GM23338 (cell line): ENCODE measurements around the gene TGOLN2. TPM values are rescaled to one million over a fixed set of nuclear protein-coding genes. Genes with fewer than 3 reads are reported as not detected.

Source experiments
- ATAC-seq: fragments of 200-7000 bp; cut with Tn5 transposase; 3 replicates; pipeline ENCODE4 v1.9.1; 2020
- DNase-seq: peaks from one replicate; pipeline ENCODE4 v3.0.0-alpha.2; 2015; ENCODE audit warnings: low spot score
- H2AFZ ChIP-seq: fragments of 200-600 bp; sonication (generic); 2 replicates; pipeline ENCODE4 v1.8.0; 2016; ENCODE audit warnings: antibody characterized with exemption, mild to moderate bottlenecking, moderate library complexity
- H3F3A ChIP-seq: fragments of 200-600 bp; sonication (generic); replicated peaks from 2 replicates; pipeline ENCODE4 v1.8.0; 2017; ENCODE audit warnings: antibody characterized with exemption, mixed run types, low read depth
- H3K27ac ChIP-seq: fragments of 200-600 bp; sonication (generic); 2 replicates; pipeline ENCODE4 v1.6.1; 2016; ENCODE audit warnings: low read depth
- H3K27me3 ChIP-seq: fragments of 200-600 bp; sonication (generic); 2 replicates; pipeline ENCODE4 v1.8.0; 2016; ENCODE audit warnings: mild to moderate bottlenecking, mixed run types, moderate library complexity; ENCODE audit not compliant: insufficient read depth
- H3K36me3 ChIP-seq: fragments of 200-600 bp; sonication (generic); 2 replicates; pipeline ENCODE4 v1.8.0; 2016; ENCODE audit warnings: mild to moderate bottlenecking; ENCODE audit not compliant: insufficient read depth
- H3K4me1 ChIP-seq: fragments of 200-600 bp; sonication (generic); 2 replicates; pipeline ENCODE4 v1.8.0; 2016; ENCODE audit warnings: mild to moderate bottlenecking, moderate library complexity; ENCODE audit not compliant: insufficient read depth
- H3K4me2 ChIP-seq: fragments of 200-600 bp; sonication (generic); 2 replicates; pipeline ENCODE4 v1.7.1; 2017; ENCODE audit warnings: mixed run types
- H3K4me3 ChIP-seq: fragments of 200-600 bp; sonication (generic); 2 replicates; pipeline ENCODE4 v1.6.1; 2016; ENCODE audit warnings: mixed run types
- H3K79me2 ChIP-seq: fragments of 200-600 bp; sonication (generic); replicated peaks from 2 replicates; pipeline ENCODE4 v1.8.0; 2017; ENCODE audit warnings: mild to moderate bottlenecking; ENCODE audit not compliant: insufficient read depth
- H3K9me2 ChIP-seq: fragments of 200-600 bp; sonication (generic); 2 replicates; pipeline ENCODE4 v1.8.0; 2017; ENCODE audit not compliant: insufficient read depth
- H4K20me1 ChIP-seq: fragments of 200-600 bp; sonication (generic); replicated peaks from 2 replicates; pipeline ENCODE4 v1.8.0; 2017; ENCODE audit warnings: mild to moderate bottlenecking; ENCODE audit not compliant: insufficient read depth
- H3K27ac Mint-ChIP-seq: 2 replicates; pipeline ENCODE4 v1.8.0; 2020; ENCODE audit warnings: inconsistent platforms, mild to moderate bottlenecking, moderate library complexity, mixed read lengths
- H3K27me3 Mint-ChIP-seq: 3 replicates; pipeline ENCODE4 v1.8.0; 2022; ENCODE audit warnings: low read depth, mild to moderate bottlenecking, moderate library complexity, mixed read lengths, inconsistent platforms; ENCODE audit not compliant: insufficient read depth, poor library complexity
- H3K36me3 Mint-ChIP-seq: 3 replicates; pipeline ENCODE4 v1.8.0; 2021; ENCODE audit warnings: low read depth, mild to moderate bottlenecking, inconsistent platforms, moderate library complexity, mixed read lengths
- H3K4me1 Mint-ChIP-seq: 3 replicates; pipeline ENCODE4 v1.8.0; 2020; ENCODE audit warnings: mild to moderate bottlenecking, inconsistent platforms, mixed read lengths
- H3K4me3 Mint-ChIP-seq: 3 replicates; pipeline ENCODE4 v1.8.0; 2021; ENCODE audit warnings: moderate library complexity, mild to moderate bottlenecking, inconsistent platforms, mixed read lengths
- H3K9me3 Mint-ChIP-seq: 3 replicates; pipeline ENCODE4 v1.8.0; 2020; ENCODE audit warnings: moderate library complexity, mild to moderate bottlenecking, inconsistent platforms, mixed read lengths
- CREB1 ChIP-seq: fragments of 250-450 bp; sonication (Bioruptor Pico); IDR thresholded peaks from 2 replicates; pipeline ENCODE4 v1.5.0; 2020; ENCODE audit warnings: low read depth, mild to moderate bottlenecking, moderate library complexity
- CTCF ChIP-seq, 2 experiments: fragments of 200-600 bp in 1 of 2; sonication (generic) in 1 of 2; conservative IDR thresholded peaks; 2 replicates each; pipeline versions ENCODE4 v1.5.1 to v1.6.1; 2016 to 2017; ENCODE audit warnings: antibody characterized with exemption in 2 of 2, low read depth in 2 of 2, mild to moderate bottlenecking in 2 of 2, moderate library complexity in 1 of 2
- ETS1 ChIP-seq: IDR thresholded peaks from 2 replicates; pipeline ENCODE4 v1.6.1; 2016; ENCODE audit warnings: antibody characterized with exemption
- EZH2 ChIP-seq: fragments of 200-600 bp; sonication (generic); IDR thresholded peaks from one replicate; pipeline ENCODE4 v1.8.0; 2017; ENCODE audit warnings: antibody characterized with exemption, mild to moderate bottlenecking, low read depth; ENCODE audit not compliant: unreplicated experiment
- EZH2phosphoT487 ChIP-seq: fragments of 200-600 bp; sonication (generic); IDR thresholded peaks from one replicate; pipeline ENCODE4 v1.8.1; 2018; ENCODE audit warnings: antibody characterized with exemption; ENCODE audit not compliant: unreplicated experiment
- JUNB ChIP-seq: IDR thresholded peaks from one replicate; pipeline ENCODE4 v1.6.1; 2016; ENCODE audit warnings: antibody characterized with exemption; ENCODE audit not compliant: unreplicated experiment
- NANOG ChIP-seq: IDR thresholded peaks from 2 replicates; pipeline ENCODE4 v1.6.1; 2016; ENCODE audit warnings: antibody characterized with exemption, borderline replicate concordance
- REST ChIP-seq: IDR thresholded peaks from one replicate; pipeline ENCODE4 v1.6.1; 2018; ENCODE audit warnings: antibody characterized with exemption; ENCODE audit not compliant: unreplicated experiment
- STAT1 ChIP-seq: IDR thresholded peaks from one replicate; pipeline ENCODE4 v1.6.1; 2016; ENCODE audit warnings: antibody characterized with exemption; ENCODE audit not compliant: unreplicated experiment
- ZNF114 ChIP-seq: fragments of 250-450 bp; sonication (Bioruptor Pico); IDR thresholded peaks from 2 replicates; pipeline ENCODE4 v1.5.0; 2020; ENCODE audit warnings: mild to moderate bottlenecking, moderate library complexity
- ZNF331 ChIP-seq: fragments of 250-450 bp; sonication (Bioruptor Pico); IDR thresholded peaks from 2 replicates; pipeline ENCODE4 v1.5.0; 2020; ENCODE audit warnings: low read depth, mild to moderate bottlenecking, moderate library complexity
- polyA plus RNA-seq: library from polyadenylated mRNA; unstranded; fragments of >200 nt; fragmentation: Nextera tagmentation; extraction: Ambion mirVana; gene quantifications from 2 replicates; pipeline ENCODE4 v1.2.1, GENCODE V29; 2016
- total RNA-seq: library from RNA; depleted of rRNA; stranded (reverse); fragments of >200 nt; shearing (Covaris generic); gene quantifications from 2 replicates; pipeline ENCODE4 v1.2.3, GENCODE V29; 2014

The TGOLN2 gene
- total and polyA plus RNA-seq, 2 experiments from 2014 or later: 20.8 to 48.3 TPM

GRCh38 chr2:85302121-85302520 lies 25.7 kb downstream of the TGOLN2 start (continued):
- no peak for TF ChIP-seq ETS1
- TF ChIP-seq NANOG: no peak
- no peak for TF ChIP-seq CREB1 (CRISPR knock-in tag)
- no peak for TF ChIP-seq EZH2phosphoT487
- no peak for TF ChIP-seq ZNF114 (CRISPR knock-in tag)

GRCh38 chr2:85291425-85292023 lies 36.3 kb downstream of the TGOLN2 start:
- Histone ChIP-seq H3K79me2 (peaks cover 52% of the 10 kb centered on the region), H3K27ac (peak overlapping the region; percentile 76; the same call in 1 of the 2 replicates), H3F3A (peaks cover 26% of the 10 kb centered on the region), H3K4me1 (peaks cover 48% of the 10 kb centered on the region), H3K4me3 (no peak overlapping the region), H3K27me3 (no peaks in the 10 kb centered on the region), H2AFZ (no peak overlapping the region), H3K36me3 (peaks cover 11% of the 10 kb centered on the region; the same call in 1 of the 2 replicates), H3K4me2 (no peak overlapping the region), H4K20me1 (peaks cover 10% of the 10 kb centered on the region), H3K9me2 (no peaks in the 10 kb centered on the region)
- no peak for ATAC-seq
- DNase-seq: no peak
- no peaks in the 10 kb centered on the region; the same call in 2 of the 3 replicates for H3K9me3 Mint-ChIP-seq
- no peak overlapping the region for H3K4me3 Mint-ChIP-seq
- H3K36me3 Mint-ChIP-seq: peaks cover 73% of the 10 kb centered on the region
- H3K27ac Mint-ChIP-seq: no peak overlapping the region
- H3K27me3 Mint-ChIP-seq: peaks cover 5% of the 10 kb centered on the region
- peaks cover 46% of the 10 kb centered on the region for H3K4me1 Mint-ChIP-seq
- TF ChIP-seq ZNF331 (CRISPR knock-in tag): no peak
- no peak for TF ChIP-seq STAT1
- no peak for TF ChIP-seq REST
- TF ChIP-seq EZH2: no peak
- TF ChIP-seq EZH2phosphoT487: no peak
- TF ChIP-seq ZNF114 (CRISPR knock-in tag): no peak
- TF ChIP-seq ETS1: no peak
- no peak for TF ChIP-seq CTCF (conservative IDR thresholded peaks at IDR 0.05; ENCODE audit: low read depth in 2 of 2)
- no peak for TF ChIP-seq JUNB
- TF ChIP-seq CREB1 (CRISPR knock-in tag): no peak
